ENCODE data around the gene CD200.
A peak's percentile ranks its signal among the peaks of the same experiment; 100 is the strongest.

The CD200 gene

DNA sequence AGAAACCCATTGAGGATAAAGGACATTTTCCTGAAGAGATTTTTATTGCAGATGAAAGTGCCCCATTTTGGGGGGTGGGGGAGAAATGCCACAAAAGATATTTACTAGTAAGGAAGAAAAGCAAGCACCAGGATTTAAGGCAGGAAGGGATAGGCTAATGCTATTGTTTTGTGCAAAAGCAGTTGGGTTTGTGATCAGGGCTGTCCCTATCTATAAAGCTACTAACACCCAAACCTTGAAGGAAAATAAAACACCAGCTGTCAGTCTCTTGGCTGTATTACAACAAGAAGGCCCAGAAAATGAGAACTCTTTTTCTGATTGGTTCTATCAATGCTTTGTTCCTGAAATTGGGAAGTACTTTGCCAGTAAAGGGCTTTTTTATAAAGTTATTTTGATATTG is 56.0 kb downstream of the CD200 start:
- Histone ChIP-seq H3K9ac (no peak overlapping the region), H3K36me3 (no peaks in the 10 kb centered on the region; a peak in 2 of 22 replicates), H3K9me3 (replicated peaks in 1 of 11) (peaks cover 17 to 29% (median 25%) of the 10 kb centered on the region in 11 experiments), H3K4me1 (peaks cover 7 to 56% (median 29%) of the 10 kb centered on the region in 10 experiments; a peak in 17 of 20 replicates), H3K4me2 (peak overlapping the region in 1 of 11 experiments; percentile 1; a peak in 2 of 22 replicates), H3K4me3 (no peak overlapping the region), H3K27me3 (no peaks in the 10 kb centered on the region), H4K20me1 (no peaks in the 10 kb centered on the region), H3K27ac (no peak overlapping the region)
- TF ChIP-seq Cebpa-rat (IDR thresholded peaks at IDR 0.05): no peak

DNA sequence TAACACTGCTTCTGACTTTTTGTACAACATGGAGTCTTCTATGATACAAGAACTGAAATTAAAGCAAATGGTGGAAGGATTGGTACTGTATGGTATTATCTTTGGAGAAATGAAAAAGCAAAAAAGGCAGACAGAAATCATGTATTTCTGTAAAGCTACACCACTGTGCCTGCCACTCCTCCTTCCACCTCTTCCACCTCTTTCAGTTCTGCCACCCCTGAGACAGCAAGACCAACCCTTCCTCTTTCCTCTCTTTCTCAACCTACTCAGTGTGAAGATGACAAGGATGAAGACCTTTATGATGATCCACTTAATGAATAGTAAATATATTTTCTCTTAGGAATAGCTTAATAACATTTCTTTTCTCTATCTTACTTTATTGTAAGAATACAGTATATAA is 57.0 kb downstream of the CD200 start:
- Histone ChIP-seq H3K4me3 (no peak overlapping the region), H3K4me1 (peaks cover 7 to 66% (median 38%) of the 10 kb centered on the region in 10 experiments; a peak in 17 of 20 replicates), H3K9ac (no peak overlapping the region), H3K27ac (0 out of 22 replicates have a peak overlapping the region, but pooled peaks of 1 of the 11 experiments have one; percentile 43), H3K36me3 (no peaks in the 10 kb centered on the region; a peak in 2 of 22 replicates), H4K20me1 (no peaks in the 10 kb centered on the region), H3K9me3 (replicated peaks in 1 of 11) (peaks cover 23 to 38% (median 28%) of the 10 kb centered on the region in 11 experiments), H3K27me3 (no peaks in the 10 kb centered on the region), H3K4me2 (peak overlapping the region in 5 of 11 experiments; percentile 1 to 51 (median 41); a peak in 8 of 22 replicates)
- no peak for TF ChIP-seq Cebpa-rat (IDR thresholded peaks at IDR 0.05)

DNA sequence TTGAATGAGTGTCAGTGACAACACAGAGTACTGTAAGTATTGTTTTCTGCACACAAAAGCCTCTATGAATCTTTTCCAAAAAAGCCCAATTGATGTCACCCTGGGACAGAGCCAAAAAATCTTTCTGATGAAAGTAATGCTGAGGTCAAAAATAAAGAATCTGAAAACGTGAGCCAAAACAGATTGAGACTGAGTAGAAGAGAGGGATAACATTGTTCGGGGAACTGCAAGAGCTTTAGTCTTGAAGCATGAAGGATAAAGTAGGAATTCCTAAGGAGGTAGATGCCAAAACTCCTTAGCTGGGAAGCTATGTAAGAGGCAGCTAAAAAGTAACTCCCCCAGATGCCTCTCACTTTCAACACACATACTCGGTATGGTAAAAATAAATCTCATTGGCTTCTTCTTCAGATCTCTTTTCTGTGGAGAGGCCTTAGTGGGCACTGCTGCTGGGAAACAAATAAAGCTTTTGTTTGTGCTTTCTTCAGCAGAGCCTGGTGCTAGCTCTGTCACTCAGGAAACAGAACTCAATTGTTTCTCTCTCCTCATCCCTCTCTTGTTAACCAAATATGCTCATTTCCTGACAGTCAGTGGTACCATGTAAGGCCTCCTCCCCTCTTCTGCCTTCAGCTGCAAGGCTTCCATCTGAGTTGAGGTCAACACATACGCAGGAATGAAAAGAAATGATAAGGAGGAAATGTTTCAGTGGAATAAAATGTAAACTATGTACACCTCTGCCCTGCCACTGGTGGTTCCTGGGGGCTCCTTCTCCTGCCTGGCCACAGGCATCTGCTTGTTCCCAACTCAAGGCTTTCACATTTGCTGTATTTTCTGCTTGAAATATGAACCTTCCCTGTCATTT is 58.1 kb downstream of the CD200 start:
- no peak for TF ChIP-seq Cebpa-rat (IDR thresholded peaks at IDR 0.05)
- Histone ChIP-seq H3K9me3 (replicated peaks in 1 of 11) (peaks cover 23 to 36% (median 28%) of the 10 kb centered on the region in 11 experiments), H3K4me1 (peaks cover 15 to 66% (median 45%) of the 10 kb centered on the region in 10 experiments), H3K4me2 (peak overlapping the region; percentile 2 to 72 (median 57); a peak in 21 of 22 replicates), H3K9ac (peak overlapping the region in 8 of 11 experiments; percentile 2 to 63 (median 34); a peak in 10 of 22 replicates), H3K36me3 (no peaks in the 10 kb centered on the region; a peak in 2 of 22 replicates), H3K27me3 (no peaks in the 10 kb centered on the region), H4K20me1 (no peaks in the 10 kb centered on the region), H3K4me3 (no peak overlapping the region), H3K27ac (peak overlapping the region in 9 of 11 experiments; percentile 0 to 82 (median 72); a peak in 17 of 22 replicates)

DNA sequence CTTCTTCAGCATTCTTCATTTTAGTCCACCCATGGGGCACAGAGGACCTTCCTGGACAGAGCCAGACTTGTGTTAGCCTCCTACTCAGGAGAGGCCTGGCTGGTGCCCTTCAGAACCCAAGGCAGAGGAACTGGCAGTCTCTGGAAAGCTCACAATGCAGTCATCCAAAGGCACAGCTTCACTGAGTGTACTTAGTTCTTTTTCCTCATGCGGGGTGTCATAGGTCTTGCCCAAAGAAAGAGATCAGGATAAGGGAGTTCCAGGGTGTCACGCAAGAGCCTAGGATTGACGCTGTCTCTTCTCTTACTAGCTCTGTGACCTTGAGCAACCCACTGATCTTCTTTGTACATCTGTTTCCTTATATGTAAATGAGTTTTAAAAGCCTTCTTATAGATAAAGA is 58.7 kb downstream of the CD200 start:
- H3K9me3 ChIP-seq (replicated peaks in 1 of 11): peaks cover 20 to 33% (median 28%) of the 10 kb centered on the region in 11 experiments
- H3K27me3 ChIP-seq: no peaks in the 10 kb centered on the region
- H4K20me1 ChIP-seq: no peaks in the 10 kb centered on the region
- H3K36me3 ChIP-seq: no peaks in the 10 kb centered on the region; a peak in 2 of 22 replicates
- peak overlapping the region in 8 of 11 experiments; percentile 58 to 82 (median 72); a peak in 17 of 22 replicates for H3K27ac ChIP-seq
- TF ChIP-seq Cebpa-rat (IDR thresholded peaks at IDR 0.05): no peak
- peak overlapping the region in 7 of 11 experiments; percentile 2 to 63 (median 35); a peak in 7 of 22 replicates for H3K9ac ChIP-seq
- H3K4me2 ChIP-seq: peak overlapping the region; percentile 2 to 72 (median 57); a peak in 20 of 22 replicates
- H3K4me3 ChIP-seq: no peak overlapping the region
- peaks cover 15 to 69% (median 50%) of the 10 kb centered on the region in 10 experiments for H3K4me1 ChIP-seq

DNA sequence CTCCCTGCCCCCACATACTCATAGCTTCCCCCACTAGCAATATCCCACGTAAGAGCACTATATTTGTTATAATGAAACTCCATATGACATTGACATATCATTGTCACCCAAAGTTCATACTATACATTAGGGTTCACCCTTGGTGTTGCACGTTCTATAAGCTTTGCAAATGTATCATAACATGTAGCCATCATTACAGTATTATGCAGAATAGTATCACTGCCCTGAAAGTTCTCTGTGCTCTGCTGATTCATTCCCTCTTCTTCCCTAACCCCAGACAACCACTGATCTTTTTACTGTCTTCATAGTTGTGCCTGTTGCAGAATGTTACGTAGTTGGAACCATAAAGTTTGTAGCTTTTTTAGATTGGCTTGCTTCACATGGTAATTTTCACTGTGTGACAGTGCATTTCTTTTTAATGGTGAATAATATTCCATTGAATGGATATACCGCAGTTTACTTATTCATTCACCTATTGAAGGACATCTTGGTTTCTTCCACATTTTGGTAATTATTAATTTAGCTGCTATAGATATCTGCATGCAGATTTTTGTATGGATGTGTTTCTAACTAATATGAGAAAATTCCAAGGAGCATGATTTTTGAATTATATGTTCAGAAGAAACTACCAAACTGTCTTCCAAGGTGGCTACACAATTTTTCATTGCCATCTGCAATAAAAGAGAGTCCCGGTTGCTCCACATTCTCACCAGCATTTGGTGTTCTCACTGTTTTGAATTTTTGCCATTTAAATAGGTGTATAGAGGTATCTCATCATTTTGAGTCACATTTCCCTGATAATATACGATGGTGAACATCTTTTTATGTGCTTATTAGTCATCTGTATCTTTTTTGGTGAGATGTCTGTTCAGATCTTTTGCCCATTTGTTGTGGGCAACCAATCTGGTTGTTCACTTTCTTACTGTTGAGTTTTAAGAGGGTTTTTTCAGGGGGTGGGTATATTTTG is 59.7 kb downstream of the CD200 start:
- peak overlapping the region in 2 of 11 experiments; percentile 57 to 72; a peak in 4 of 22 replicates for H3K4me2 ChIP-seq
- H3K4me3 ChIP-seq: peak overlapping the region in 2 of 10 experiments; percentile 5 to 20; a peak in 3 of 20 replicates
- TF ChIP-seq Cebpa-rat (IDR thresholded peaks at IDR 0.05): no peak
- peak overlapping the region in 5 of 11 experiments; percentile 68 to 82 (median 73); a peak in 5 of 22 replicates for H3K27ac ChIP-seq
- no peaks in the 10 kb centered on the region; a peak in 2 of 22 replicates for H3K36me3 ChIP-seq
- peaks cover 20 to 38% (median 31%) of the 10 kb centered on the region in 11 experiments for H3K9me3 ChIP-seq (replicated peaks in 1 of 11)
- H4K20me1 ChIP-seq: no peaks in the 10 kb centered on the region
- H3K4me1 ChIP-seq: peaks cover 15 to 80% (median 59%) of the 10 kb centered on the region in 10 experiments
- H3K27me3 ChIP-seq: no peaks in the 10 kb centered on the region
- no peak overlapping the region for H3K9ac ChIP-seq

DNA sequence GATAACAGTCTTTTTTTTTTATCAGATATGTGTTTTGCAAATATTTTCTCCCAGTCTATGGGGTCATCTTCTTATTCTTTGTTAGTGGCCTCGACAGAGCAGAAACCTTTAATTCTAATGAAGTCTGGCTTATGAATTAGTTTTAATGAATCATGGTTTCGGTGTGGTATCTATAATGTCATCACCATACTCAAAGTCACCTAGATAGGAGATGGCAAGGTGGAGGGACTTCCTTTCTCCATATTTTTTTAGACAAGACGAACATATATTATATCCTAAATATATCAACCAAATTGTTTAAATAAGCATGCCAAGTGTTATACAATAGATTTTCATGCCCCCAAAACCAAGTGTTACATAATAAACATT is 60.4 kb downstream of the CD200 start:
- no peak for TF ChIP-seq Cebpa-rat (IDR thresholded peaks at IDR 0.05)
- Histone ChIP-seq H3K4me3 (peak overlapping the region in 1 of 10 experiments; percentile 20; a peak in 1 of 20 replicates), H4K20me1 (no peaks in the 10 kb centered on the region), H3K9me3 (replicated peaks in 1 of 11) (peaks cover 20 to 43% (median 31%) of the 10 kb centered on the region in 11 experiments), H3K4me1 (peaks cover 15 to 84% (median 63%) of the 10 kb centered on the region in 10 experiments), H3K9ac (no peak overlapping the region), H3K4me2 (peak overlapping the region in 1 of 11 experiments; percentile 77; a peak in 1 of 22 replicates), H3K27ac (peak overlapping the region in 4 of 11 experiments; percentile 75 to 79 (median 78); a peak in 5 of 22 replicates), H3K27me3 (no peaks in the 10 kb centered on the region), H3K36me3 (no peaks in the 10 kb centered on the region; a peak in 2 of 22 replicates)

DNA sequence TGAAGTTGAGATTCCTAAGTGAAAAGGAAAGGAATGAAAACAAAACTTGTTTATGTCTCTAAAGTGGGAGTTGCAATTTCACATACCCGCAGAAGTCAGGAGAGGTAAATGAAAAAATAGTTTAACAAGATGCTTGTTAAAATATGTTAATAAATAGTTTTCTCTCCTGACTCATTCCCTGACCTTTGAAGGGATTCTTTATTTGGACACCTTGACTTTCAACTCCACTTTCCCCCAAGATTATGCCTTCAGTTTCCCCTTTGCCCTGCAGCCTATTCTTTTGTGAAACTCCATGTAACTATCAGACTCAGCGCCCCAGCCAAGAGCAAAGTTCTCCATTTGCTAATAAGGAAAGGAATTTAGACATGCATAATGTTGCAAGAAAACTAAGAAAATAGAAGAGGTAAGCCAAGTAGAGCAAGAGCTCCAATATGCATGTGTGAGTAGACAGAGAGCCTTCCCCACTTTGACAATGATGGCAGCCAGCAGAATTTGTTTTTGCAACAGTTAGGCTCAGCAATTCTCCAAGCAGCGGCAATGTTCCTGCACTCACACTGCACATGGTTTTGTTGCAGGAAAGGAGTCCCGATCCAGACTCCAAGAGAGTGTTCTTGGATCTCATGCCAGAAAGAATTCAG is 61.2 kb downstream of the CD200 start:
- H3K4me3 ChIP-seq: no peak overlapping the region; a peak in 1 of 20 replicates
- peak overlapping the region in 7 of 11 experiments; percentile 62 to 77 (median 71); a peak in 12 of 22 replicates for H3K4me2 ChIP-seq
- peaks cover 15 to 84% (median 63%) of the 10 kb centered on the region in 10 experiments for H3K4me1 ChIP-seq
- no peak for TF ChIP-seq Cebpa-rat (IDR thresholded peaks at IDR 0.05)
- 0 out of 22 replicates have a peak overlapping the region, but pooled peaks of 1 of the 11 experiments have one; percentile 1 for H3K9ac ChIP-seq
- H3K27me3 ChIP-seq: no peaks in the 10 kb centered on the region
- H3K9me3 ChIP-seq (replicated peaks in 1 of 11): peaks cover 20 to 43% (median 31%) of the 10 kb centered on the region in 11 experiments
- H3K27ac ChIP-seq: peak overlapping the region in 7 of 11 experiments; percentile 20 to 79 (median 75); a peak in 12 of 22 replicates
- no peaks in the 10 kb centered on the region; a peak in 2 of 22 replicates for H3K36me3 ChIP-seq
- no peaks in the 10 kb centered on the region for H4K20me1 ChIP-seq
